HepG2 (cell line): ENCODE results near the gene KMT5C. TPM values are rescaled to one million over a fixed set of nuclear protein-coding genes. Genes with fewer than 3 reads are reported as not detected.

Source experiments
- BRD4 ChIP-seq: sonication (generic); formaldehyde crosslinking; IDR thresholded peaks from 2 replicates; pipeline ENCODE4 v1.4.0; 2020; ENCODE audit warnings: missing genetic modification reagents
- CENPT ChIP-seq: sonication (generic); formaldehyde crosslinking; IDR thresholded peaks from 2 replicates; pipeline ENCODE4 v1.8.0; 2022; ENCODE audit warnings: low read depth, mild to moderate bottlenecking, moderate library complexity, missing genetic modification reagents
- E2F1 ChIP-seq: sonication (generic); formaldehyde crosslinking; IDR thresholded peaks from 2 replicates; pipeline ENCODE4 v1.5.0; 2020; ENCODE audit warnings: missing genetic modification reagents
- ETV6 ChIP-seq: sonication (generic); formaldehyde crosslinking; conservative IDR thresholded peaks from 2 replicates; pipeline ENCODE4 v1.4.0; 2020; ENCODE audit warnings: missing genetic modification reagents
- FIP1L1 ChIP-seq: fragments of 200-400 bp; formaldehyde crosslinking; IDR thresholded peaks from 2 replicates; pipeline ENCODE4 v1.6.1; 2018; ENCODE audit warnings: low read depth, mild to moderate bottlenecking, low read length, moderate library complexity, borderline replicate concordance; ENCODE audit not compliant: insufficient read depth
- FOXC1 ChIP-seq: sonication (generic); formaldehyde crosslinking; IDR thresholded peaks from 2 replicates; pipeline ENCODE4 v1.8.0; 2022; ENCODE audit warnings: mild to moderate bottlenecking, missing genetic modification reagents, borderline replicate concordance
- GLI4 ChIP-seq: sonication (generic); formaldehyde crosslinking; IDR thresholded peaks from 2 replicates; pipeline ENCODE4 v1.5.1; 2020; ENCODE audit warnings: missing genetic modification reagents, mild to moderate bottlenecking, moderate library complexity, borderline replicate concordance
- HMG20B ChIP-seq: conservative IDR thresholded peaks from 2 replicates; pipeline ENCODE4 v1.6.1; 2016; ENCODE audit warnings: missing genetic modification reagents, missing compliant biosample characterization
- HNF1B ChIP-seq: sonication (generic); formaldehyde crosslinking; IDR thresholded peaks from 2 replicates; pipeline ENCODE4 v1.5.1; 2020; ENCODE audit warnings: mild to moderate bottlenecking, moderate library complexity, missing genetic modification reagents
- HOXA7 ChIP-seq: sonication (generic); formaldehyde crosslinking; IDR thresholded peaks from 2 replicates; pipeline ENCODE4 v1.8.1; 2022; ENCODE audit warnings: mild to moderate bottlenecking, missing genetic modification reagents, moderate library complexity
- IRF2 ChIP-seq: IDR thresholded peaks from 2 replicates; pipeline ENCODE4 v1.6.1; 2018; ENCODE audit warnings: missing genetic modification reagents, missing compliant biosample characterization
- IRX3 ChIP-seq: sonication (generic); formaldehyde crosslinking; IDR thresholded peaks from 2 replicates; pipeline ENCODE4 v1.8.1; 2023; ENCODE audit warnings: mild to moderate bottlenecking, low read depth, missing genetic modification reagents, borderline replicate concordance
- JUNB ChIP-seq: sonication (generic); formaldehyde crosslinking; IDR thresholded peaks from 2 replicates; pipeline ENCODE4 v1.8.0; 2022; ENCODE audit warnings: missing genetic modification reagents, mild to moderate bottlenecking, borderline replicate concordance
- NFKB2 ChIP-seq: sonication (generic); formaldehyde crosslinking; IDR thresholded peaks from 2 replicates; pipeline ENCODE4 v1.4.0; 2020; ENCODE audit warnings: missing genetic modification reagents, borderline replicate concordance
- NR2F6 ChIP-seq, 2 experiments: IDR thresholded peaks; 2 replicates each; pipeline ENCODE4 v1.6.1; 2016; ENCODE audit warnings: antibody characterized with exemption in 1 of 2, mild to moderate bottlenecking in 1 of 2
- PHF8 ChIP-seq: sonication (generic); formaldehyde crosslinking; IDR thresholded peaks from 2 replicates; pipeline ENCODE4 v1.5.0; 2020; ENCODE audit warnings: missing genetic modification reagents
- POLR2A ChIP-seq, 2 experiments: IDR thresholded peaks; 2 replicates each; pipeline ENCODE4 v1.6.1; 2011; ENCODE audit warnings: low read depth in 2 of 2, low read length in 2 of 2, mild to moderate bottlenecking in 1 of 2, moderate library complexity in 1 of 2; ENCODE audit not compliant: insufficient read depth in 1 of 2
- RAD21 ChIP-seq: fragments of 450-650 bp; formaldehyde crosslinking; IDR thresholded peaks from 2 replicates; pipeline ENCODE4 v1.5.0; 2020; ENCODE audit warnings: mild to moderate bottlenecking
- RBFOX2 ChIP-seq: fragments of 200-400 bp; formaldehyde crosslinking; IDR thresholded peaks from 2 replicates; pipeline ENCODE4 v1.6.1; 2017; ENCODE audit warnings: low read depth, mild to moderate bottlenecking, low read length
- REPIN1 ChIP-seq: sonication (generic); formaldehyde crosslinking; IDR thresholded peaks from 2 replicates; pipeline ENCODE4 v1.8.0; 2022; ENCODE audit warnings: missing genetic modification reagents, low read depth, mild to moderate bottlenecking, borderline replicate concordance
- RFX5 ChIP-seq: IDR thresholded peaks from 2 replicates; pipeline ENCODE4 v1.6.1; 2011; ENCODE audit warnings: low read depth, low read length, improper control_type of control experiment
- SIX4 ChIP-seq: sonication (generic); formaldehyde crosslinking; IDR thresholded peaks from 2 replicates; pipeline ENCODE4 v1.4.0; 2020; ENCODE audit warnings: missing genetic modification reagents
- STAT5B ChIP-seq: sonication (generic); formaldehyde crosslinking; IDR thresholded peaks from 2 replicates; pipeline ENCODE4 v1.4.0; 2020; ENCODE audit warnings: missing genetic modification reagents
- SYNCRIP ChIP-seq: fragments of 200-400 bp; formaldehyde crosslinking; IDR thresholded peaks from 2 replicates; pipeline ENCODE4 v1.6.1; 2018; ENCODE audit warnings: mild to moderate bottlenecking, low read depth, low read length; ENCODE audit not compliant: insufficient read depth
- ZC3H13 ChIP-seq: sonication (generic); formaldehyde crosslinking; IDR thresholded peaks from 2 replicates; pipeline ENCODE4 v1.8.1; 2023; ENCODE audit warnings: mild to moderate bottlenecking, missing genetic modification reagents, moderate library complexity
- ZFY ChIP-seq: sonication (generic); formaldehyde crosslinking; IDR thresholded peaks from 2 replicates; pipeline ENCODE4 v1.4.0; 2020; ENCODE audit warnings: missing genetic modification reagents
- ZNF101 ChIP-seq: sonication (generic); formaldehyde crosslinking; IDR thresholded peaks from 2 replicates; pipeline ENCODE4 v1.4.0; 2020; ENCODE audit warnings: mild to moderate bottlenecking, low read depth, missing genetic modification reagents, borderline replicate concordance
- ZNF530 ChIP-seq: sonication (generic); formaldehyde crosslinking; IDR thresholded peaks from 2 replicates; pipeline ENCODE4 v1.5.0; 2020; ENCODE audit warnings: low read depth, mild to moderate bottlenecking, missing genetic modification reagents
- ZNF674 ChIP-seq: sonication (generic); formaldehyde crosslinking; IDR thresholded peaks from 2 replicates; pipeline ENCODE4 v1.5.0; 2020; ENCODE audit warnings: low read depth, mild to moderate bottlenecking, missing genetic modification reagents
- ZSCAN30 ChIP-seq: sonication (generic); formaldehyde crosslinking; IDR thresholded peaks from 2 replicates; pipeline ENCODE4 v1.5.0; 2020; ENCODE audit warnings: mild to moderate bottlenecking, missing genetic modification reagents
- polyA plus RNA-seq, 8 experiments: library from polyadenylated mRNA; depleted of rRNA in 3 of 8; stranded (reverse) in 7 of 8; unstranded in 1 of 8; fragments of >200 nt; fragmentation: Illumina TruSeq in 4 of 8; extraction: Trizol in 4 of 8; gene quantifications; 2 replicates each; pipeline versions ENCODE4 v1.2.1 to v1.2.3, GENCODE V29; 2011 to 2016; ENCODE audit warnings: low read depth in 4 of 8, missing spikeins in 1 of 8, mixed read lengths in 1 of 8; ENCODE audit not compliant: insufficient read depth in 1 of 8
- total RNA-seq, 5 experiments: library from RNA; depleted of rRNA; stranded (reverse); fragments of >200 nt; fragmentation: Illumina TruSeq; extraction: Trizol; gene quantifications; 2 replicates each; pipeline ENCODE4 v1.2.3, GENCODE V29; 2016; ENCODE audit warnings: low read depth in 1 of 5

The KMT5C gene
- total and polyA plus RNA-seq, 2 of the 13 experiments (the other 11 are each of a cell fraction or from before 2014, with no cell fraction given): 5.5 to 9.0 TPM

- TF ChIP-seq E2F1 (CRISPR knock-in tag) (no peak), SYNCRIP (no peak), SIX4 (CRISPR knock-in tag) (no peak), ZFY (CRISPR knock-in tag) (peak; percentile 60; the same call in 1 of the 2 replicates), ZNF674 (CRISPR knock-in tag) (no peak), ETV6 (no peak), JUNB (CRISPR knock-in tag) (no peak), CENPT (no peak), STAT5B (CRISPR knock-in tag) (no peak), GLI4 (no peak), IRF2 (no peak), POLR2A (IDR thresholded peaks at IDR 0.05; ENCODE audit: insufficient read depth in 1 of 2, low read depth in 2 of 2, low read length in 2 of 2) (peak; percentile 56 to 75; a peak in 3 of 4 replicates), HOXA7 (CRISPR knock-in tag) (no peak), ZNF530 (CRISPR knock-in tag) (no peak), NFKB2 (no peak), HMG20B (no peak), RBFOX2 (peak; percentile 80), BRD4 (CRISPR knock-in tag) (no peak), NR2F6 (IDR thresholded peaks at IDR 0.05) (0 out of 2 replicates have a peak, but pooled peaks have one; percentile 28), NR2F6 (CRISPR knock-in tag; IDR thresholded peaks at IDR 0.05) (no peak), ZSCAN30 (no peak), RAD21 (no peak), HNF1B (CRISPR knock-in tag) (no peak), IRX3 (CRISPR knock-in tag) (no peak), ZNF101 (CRISPR knock-in tag) (no peak), FIP1L1 (no peak), FOXC1 (CRISPR knock-in tag) (no peak), RFX5 (no peak), REPIN1 (no peak), ZC3H13 (no peak), PHF8 (CRISPR knock-in tag) (peak; percentile 26; the same call in 1 of the 2 replicates)
These were observed 460 bp downstream of the KMT5C start (continued) for GRCh38 chr19:55339889-55340783.
